ENCODE measurements around the gene GARNL3. TPM values are rescaled to one million over a fixed set of nuclear protein-coding genes. Genes with fewer than 3 reads are reported as not detected.
A peak's percentile ranks its signal among the peaks of the same experiment; 100 is the strongest.

Gene GARNL3
- total RNA-seq, 1 donor from 2014 or later, result 31.4 TPM

- no peak for DNase-seq (ENCODE audit: extremely low spot score in 2 of 2)
- H3K4me1 ChIP-seq, result peaks cover 18% of the 10 kb centered on the region
- no peak overlapping the region for H3K27ac ChIP-seq
- intact Hi-C loops (cut with DNase I), result loop anchor here (10.0 kb wide), 1 partner anchor 70 kb away; no protein-coding TSS in a partner anchor
- H3K36me3 ChIP-seq, result no peaks in the 10 kb centered on the region
- no peak overlapping the region for H3K4me3 ChIP-seq
- H3K9me3 ChIP-seq, result no peaks in the 10 kb centered on the region
- TF ChIP-seq CTCF (IDR thresholded peaks at IDR 0.05), result no peak
- no peak for TF ChIP-seq POLR2AphosphoS5 (IDR thresholded peaks at IDR 0.05; ENCODE audit: insufficient read depth in 1 of 2, low read depth in 1 of 2)
- no peak for TF ChIP-seq POLR2A (IDR thresholded peaks at IDR 0.05)
- H3K27me3 ChIP-seq, result no peaks in the 10 kb centered on the region
Measured at GRCh38 chr9:127314911-127315310, 50.3 kb downstream of the GARNL3 start.

- peaks cover 9% of the 10 kb centered on the region for H3K4me1 ChIP-seq
- H3K27me3 ChIP-seq, result no peaks in the 10 kb centered on the region
- H3K36me3 ChIP-seq, result no peaks in the 10 kb centered on the region
- no peak overlapping the region for H3K27ac ChIP-seq
- no peak overlapping the region for H3K4me3 ChIP-seq
- intact Hi-C loops (cut with DNase I), result loop anchor here (10.0 kb wide), 1 partner anchor 68 kb away; no protein-coding TSS in a partner anchor
- H3K9me3 ChIP-seq, result no peaks in the 10 kb centered on the region
- TF ChIP-seq CTCF (IDR thresholded peaks at IDR 0.05), result no peak
- no peak for TF ChIP-seq POLR2A (IDR thresholded peaks at IDR 0.05)
- TF ChIP-seq POLR2AphosphoS5 (IDR thresholded peaks at IDR 0.05; ENCODE audit: insufficient read depth in 1 of 2, low read depth in 1 of 2), result no peak
- DNase-seq (ENCODE audit: extremely low spot score in 2 of 2), result no peak
Measured at GRCh38 chr9:127316586-127317323, 52.2 kb downstream of the GARNL3 start.

GRCh38 chr9:127318651-127319167 lies 54.1 kb downstream of the GARNL3 start:
- DNase-seq (ENCODE audit: extremely low spot score in 2 of 2), result no peak
- Histone ChIP-seq H3K9me3 (no peaks in the 10 kb centered on the region), H3K27ac (no peak overlapping the region), H3K36me3 (no peaks in the 10 kb centered on the region), H3K4me1 (peaks cover 7% of the 10 kb centered on the region), H3K27me3 (no peaks in the 10 kb centered on the region), H3K4me3 (no peak overlapping the region)
- intact Hi-C loops (cut with DNase I), result loop anchor here (10.0 kb wide), 1 partner anchor 66 kb away; no protein-coding TSS in a partner anchor
- TF ChIP-seq POLR2AphosphoS5 (IDR thresholded peaks at IDR 0.05; ENCODE audit: insufficient read depth in 1 of 2, low read depth in 1 of 2) (no peak), POLR2A (IDR thresholded peaks at IDR 0.05) (no peak), CTCF (IDR thresholded peaks at IDR 0.05) (no peak)

- TF ChIP-seq CTCF (IDR thresholded peaks at IDR 0.05) (no peak), POLR2AphosphoS5 (IDR thresholded peaks at IDR 0.05; ENCODE audit: insufficient read depth in 1 of 2, low read depth in 1 of 2) (peak in 1 of 2 donors; percentile 60)
- H3K27me3 ChIP-seq, result no peaks in the 10 kb centered on the region
- H3K27ac ChIP-seq, result no peak overlapping the region
- H3K36me3 ChIP-seq, result no peaks in the 10 kb centered on the region
- intact Hi-C loops (cut with DNase I), result loop anchor here (10.0 kb wide), 1 partner anchor 65 kb away; no protein-coding TSS in a partner anchor
- H3K4me3 ChIP-seq, result no peak overlapping the region
- no peak for DNase-seq (ENCODE audit: extremely low spot score in 2 of 2)
- H3K4me1 ChIP-seq, result peaks cover 7% of the 10 kb centered on the region
- no peaks in the 10 kb centered on the region for H3K9me3 ChIP-seq
Measured at GRCh38 chr9:127319366-127320114, 55.0 kb downstream of the GARNL3 start.

Measured in vagina (tissue), 2 donors.